GM11168 (cell line): ENCODE measurements around the gene CDH2.

Experiments
- in situ Hi-C: fragments of 300-500 bp; cut with MboI; formaldehyde crosslinking; loops from one replicate; pipeline ENCODE4 v1.12.0; 2022; ENCODE audit warnings: low sequenced_read_pairs; ENCODE audit not compliant: unreplicated experiment

Gene CDH2

GRCh38 chr18:28134774-28135173 lies 42.2 kb downstream of the CDH2 start:
- in situ Hi-C loops = no loop called here

GRCh38 chr18:28132084-28132483 lies 44.8 kb downstream of the CDH2 start:
- in situ Hi-C loops = no loop called here

GRCh38 chr18:28128659-28128980 lies 48.3 kb downstream of the CDH2 start:
- in situ Hi-C loops = no loop called here

GRCh38 chr18:28127763-28128658 lies 48.9 kb downstream of the CDH2 start:
- in situ Hi-C loops = no loop called here

- in situ Hi-C loops = no loop called here
Observed at GRCh38 chr18:28127228-28127627, 49.7 kb downstream of the CDH2 start.

GRCh38 chr18:28126768-28127167 lies 50.2 kb downstream of the CDH2 start:
- in situ Hi-C loops = no loop called here

- in situ Hi-C loops = no loop called here
Observed at GRCh38 chr18:28125051-28125450, 51.9 kb downstream of the CDH2 start.

- in situ Hi-C loops = no loop called here
Observed at GRCh38 chr18:28124131-28125029, 52.5 kb downstream of the CDH2 start.

GRCh38 chr18:28123401-28124030 lies 53.4 kb downstream of the CDH2 start:
- in situ Hi-C loops = no loop called here

- in situ Hi-C loops = no loop called here
Observed at GRCh38 chr18:28120828-28121515, 56.0 kb downstream of the CDH2 start.

GRCh38 chr18:28116461-28116860 lies 60.5 kb downstream of the CDH2 start:
- in situ Hi-C loops = no loop called here

- in situ Hi-C loops = no loop called here
Observed at GRCh38 chr18:28115149-28115550, 61.8 kb downstream of the CDH2 start.

GRCh38 chr18:28114472-28114871 lies 62.5 kb downstream of the CDH2 start:
- in situ Hi-C loops = no loop called here

- in situ Hi-C loops = no loop called here
Observed at GRCh38 chr18:28113271-28114029, 63.5 kb downstream of the CDH2 start.

- in situ Hi-C loops = no loop called here
Observed at GRCh38 chr18:28112056-28112470, 64.9 kb downstream of the CDH2 start.

GRCh38 chr18:28110924-28111323 lies 66.0 kb downstream of the CDH2 start:
- in situ Hi-C loops = no loop called here

- in situ Hi-C loops = no loop called here
Observed at GRCh38 chr18:28109781-28110560, 67.0 kb downstream of the CDH2 start.

GRCh38 chr18:28108814-28109213 lies 68.1 kb downstream of the CDH2 start:
- in situ Hi-C loops = no loop called here

- in situ Hi-C loops = no loop called here
Observed at GRCh38 chr18:28108254-28108653, 68.7 kb downstream of the CDH2 start.
